Heart left ventricle (tissue), 16 donors: ENCODE measurements around the gene KIF20B. TPM values are rescaled to one million over a fixed set of nuclear protein-coding genes. Genes with fewer than 3 reads are reported as not detected.

Experiments used
- ATAC-seq, 4 donors: fragments of 200-7000 bp; cut with Tn5 transposase; one replicate each; pipeline ENCODE4 v1.9.1; 2020 to 2022; ENCODE audit warnings: moderate library complexity in 4 of 4, mild to moderate bottlenecking in 3 of 4, moderate number of reproducible peaks in 1 of 4
- DNase-seq, 5 donors: peaks; one replicate each; pipeline ENCODE4 v3.0.0-alpha.2; 2020
- H3K27ac ChIP-seq, 12 donors: fragments of 200-600 bp; sonication (generic) in 4 of 12; one replicate each; pipeline versions ENCODE4 v1.5.0 to v1.8.0; 2016 to 2022; ENCODE audit warnings: mild to moderate bottlenecking in 2 of 12
- H3K27me3 ChIP-seq, 9 donors: fragments of 200-600 bp; sonication (generic) in 2 of 9; one replicate each; pipeline versions ENCODE4 v1.5.1 to v1.8.0; 2016 to 2022; ENCODE audit warnings: mild to moderate bottlenecking in 3 of 9
- H3K36me3 ChIP-seq, 9 donors: fragments of 200-600 bp; sonication (generic) in 2 of 9; one replicate each; pipeline versions ENCODE4 v1.5.0 to v1.8.0; 2018 to 2022; ENCODE audit warnings: mild to moderate bottlenecking in 2 of 9
- H3K4me1 ChIP-seq, 12 donors: fragments of 200-600 bp; sonication (generic) in 4 of 12; one replicate each; pipeline versions ENCODE4 v1.5.0 to v1.8.0; 2016 to 2022; ENCODE audit warnings: mild to moderate bottlenecking in 3 of 12
- H3K4me3 ChIP-seq, 12 donors: fragments of 200-600 bp; sonication (generic) in 4 of 12; one replicate each; pipeline versions ENCODE4 v1.5.0 to v1.8.0; 2017 to 2022; ENCODE audit warnings: mild to moderate bottlenecking in 9 of 12, moderate library complexity in 4 of 12
- H3K9me3 ChIP-seq, 12 donors: fragments of 200-600 bp; sonication (generic) in 4 of 12; one replicate each; pipeline versions ENCODE4 v1.5.0 to v1.8.0; 2016 to 2022; ENCODE audit warnings: mild to moderate bottlenecking in 1 of 12
- POLR2A ChIP-seq, 2 donors: fragments of 450-650 bp; IDR thresholded peaks; one replicate each; pipeline ENCODE4 v1.6.1; 2017; ENCODE audit warnings: antibody characterized with exemption in 2 of 2, mild to moderate bottlenecking in 2 of 2, moderate library complexity in 2 of 2
- WGBS, 4 donors: extraction: QIAGEN DNeasy Blood & Tissue Kit in 2 of 4; methylation state at CpG; one replicate each; pipeline versions ENCODE4 v1.1.5 to v1.1.7; 2013 to 2018; 5-methylcytosine and 5-hydroxymethylcytosine counted together
- intact Hi-C, 10 donors: fragments of 100-400 bp; cut with DNase I; formaldehyde crosslinking; loops; one replicate each; pipeline versions ENCODE4 v1.11.1 to v1.14.2; 2022
- polyA plus RNA-seq, 2 donors: library from polyadenylated mRNA; stranded (reverse); fragments of 200-250 nt; gene quantifications; one replicate each; pipeline ENCODE4 v1.2.3, GENCODE V29; 2013
- total RNA-seq, 9 donors: library from RNA; depleted of rRNA in 2 of 9; stranded (reverse); fragments of >200 nt in 2 of 9; fragmentation: NEBNext Ultra II Directional in 3 of 9; extraction: Animal tissue kit (Norgen Biotek cat#: 25700) in 3 of 9; gene quantifications; one replicate each; pipeline versions ENCODE4 v1.1.0 to v1.2.4, GENCODE V29; 2016 to 2023
- TF ChIP-seq, protein P1 (sequence below), 12 donors: fragments of 200-600 bp; sonication (generic) in 4 of 12; IDR thresholded peaks; one replicate each; pipeline versions ENCODE4 v1.5.0 to v1.8.0; 2018 to 2022; ENCODE audit warnings: antibody characterized with exemption in 12 of 12, mild to moderate bottlenecking in 5 of 12
- donor health status: ischemic (EF 13 %, LVEDD 7.1; RV severe dilation, severe dysfunction).
- donor health status: healthy with polysubstance abuse.
- donor health status: DM: no; HTN: yes; CAD: no.
- donor health status: DM: no; HTN: no; CAD: no.
- donor health status: ischemic (EF 25% LVEDD 6.9; RV normal size, moderate dysfunction).
- donor health status: ischemic (EF 25% LVEDD 5.7; RV mildly dilated, moderate dysfunction).
- donor health status: healthy.
- donor health status: DM: yes; HTN: yes; CAD: no.
- donor health status: ischemic (EF 35%, LVEDD 5.7; RV mildly dilated, moderate dysfunction).
- donor health status: nonischemic (EF 11% LVEDD 7.7; RV severe dilation, severe dysfunction).
- donor health status: DM: yes; HTN: yes; CAD: no.
- donor health status: PGD.
- donor health status: ischemic (EF 29% LVEDD 5.4; RV normal size, mild dysfunction).
- donor health status: nonischemic (EF 23%, LVEDD 6.1; RV moderate dilation, normal function).

The KIF20B gene
- total and polyA plus RNA-seq, 11 donors: 0.50 to 8.6 (median 2.2) TPM

DNA sequence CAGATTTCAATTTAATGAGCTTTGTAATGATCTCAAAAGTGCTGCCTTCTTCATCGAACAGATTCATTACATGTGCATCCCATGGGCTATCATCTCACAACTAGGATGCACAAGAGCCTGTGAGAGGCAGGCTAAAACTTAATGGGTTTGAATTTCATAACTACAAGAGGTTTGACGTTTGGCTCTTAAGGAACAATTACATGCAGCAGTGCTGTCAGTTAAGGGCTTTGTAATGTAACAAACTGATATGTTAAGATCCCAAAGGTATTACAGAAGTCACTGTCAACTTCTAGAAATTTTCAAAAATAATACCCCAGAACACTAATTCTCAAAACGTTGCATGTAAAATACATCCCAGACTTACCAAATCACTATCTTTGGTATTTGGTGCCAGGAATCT, 33.2 kb downstream of the KIF20B start:
- Histone ChIP-seq H3K27me3 (no peaks in the 10 kb centered on the region), H3K9me3 (no peaks in the 10 kb centered on the region), H3K4me1 (peaks cover 0 to 8% (median 0%) of the 10 kb centered on the region in 12 donors), H3K36me3 (peaks cover 0 to 10% (median 0%) of the 10 kb centered on the region in 9 donors), H3K4me3 (no peak overlapping the region), H3K27ac (no peak overlapping the region)
- ATAC-seq (no peak), DNase-seq (no peak)
- TF ChIP-seq, protein P1, sequence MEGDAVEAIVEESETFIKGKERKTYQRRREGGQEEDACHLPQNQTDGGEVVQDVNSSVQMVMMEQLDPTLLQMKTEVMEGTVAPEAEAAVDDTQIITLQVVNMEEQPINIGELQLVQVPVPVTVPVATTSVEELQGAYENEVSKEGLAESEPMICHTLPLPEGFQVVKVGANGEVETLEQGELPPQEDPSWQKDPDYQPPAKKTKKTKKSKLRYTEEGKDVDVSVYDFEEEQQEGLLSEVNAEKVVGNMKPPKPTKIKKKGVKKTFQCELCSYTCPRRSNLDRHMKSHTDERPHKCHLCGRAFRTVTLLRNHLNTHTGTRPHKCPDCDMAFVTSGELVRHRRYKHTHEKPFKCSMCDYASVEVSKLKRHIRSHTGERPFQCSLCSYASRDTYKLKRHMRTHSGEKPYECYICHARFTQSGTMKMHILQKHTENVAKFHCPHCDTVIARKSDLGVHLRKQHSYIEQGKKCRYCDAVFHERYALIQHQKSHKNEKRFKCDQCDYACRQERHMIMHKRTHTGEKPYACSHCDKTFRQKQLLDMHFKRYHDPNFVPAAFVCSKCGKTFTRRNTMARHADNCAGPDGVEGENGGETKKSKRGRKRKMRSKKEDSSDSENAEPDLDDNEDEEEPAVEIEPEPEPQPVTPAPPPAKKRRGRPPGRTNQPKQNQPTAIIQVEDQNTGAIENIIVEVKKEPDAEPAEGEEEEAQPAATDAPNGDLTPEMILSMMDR (IDR thresholded peaks at IDR 0.05): no peak
- TF ChIP-seq POLR2A (IDR thresholded peaks at IDR 0.05): no peak
- 70 to 86% (median 84%) methylated on average over 3 of the region's 3 CpGs for WGBS, 4 donors
- intact Hi-C loops: no loop called here

DNA sequence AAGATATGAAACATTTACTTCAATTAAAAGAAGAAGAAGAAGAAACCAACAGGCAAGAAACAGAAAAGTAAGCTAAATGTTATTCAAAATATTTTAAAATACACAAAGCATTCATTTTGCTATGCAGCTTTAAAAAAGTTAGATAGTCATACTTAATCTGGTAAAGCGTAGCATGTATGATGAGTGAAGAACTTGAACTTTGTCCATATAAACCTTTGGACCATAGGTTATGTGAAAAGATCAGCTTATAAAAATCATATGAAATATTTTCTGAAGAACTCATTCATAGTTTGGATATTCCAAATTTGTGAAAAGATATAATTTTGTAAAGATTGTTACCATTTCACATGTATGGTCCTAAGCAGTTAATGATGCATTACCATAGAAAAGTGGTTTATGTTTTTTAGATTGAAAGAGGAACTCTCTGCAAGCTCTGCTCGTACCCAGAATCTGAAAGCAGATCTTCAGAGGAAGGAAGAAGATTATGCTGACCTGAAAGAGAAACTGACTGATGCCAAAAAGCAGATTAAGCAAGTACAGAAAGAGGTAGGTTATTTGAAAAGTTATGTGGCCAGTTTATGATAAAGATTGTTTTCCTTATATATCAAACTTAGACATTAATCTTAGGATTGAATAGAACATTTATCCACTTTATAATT, 37.3 kb downstream of the KIF20B start:
- intact Hi-C loops: no loop called here
- ATAC-seq: no peak
- WGBS, 4 donors: 48 to 87% (median 68%) methylated on average over 2 of the region's 2 CpGs

DNA sequence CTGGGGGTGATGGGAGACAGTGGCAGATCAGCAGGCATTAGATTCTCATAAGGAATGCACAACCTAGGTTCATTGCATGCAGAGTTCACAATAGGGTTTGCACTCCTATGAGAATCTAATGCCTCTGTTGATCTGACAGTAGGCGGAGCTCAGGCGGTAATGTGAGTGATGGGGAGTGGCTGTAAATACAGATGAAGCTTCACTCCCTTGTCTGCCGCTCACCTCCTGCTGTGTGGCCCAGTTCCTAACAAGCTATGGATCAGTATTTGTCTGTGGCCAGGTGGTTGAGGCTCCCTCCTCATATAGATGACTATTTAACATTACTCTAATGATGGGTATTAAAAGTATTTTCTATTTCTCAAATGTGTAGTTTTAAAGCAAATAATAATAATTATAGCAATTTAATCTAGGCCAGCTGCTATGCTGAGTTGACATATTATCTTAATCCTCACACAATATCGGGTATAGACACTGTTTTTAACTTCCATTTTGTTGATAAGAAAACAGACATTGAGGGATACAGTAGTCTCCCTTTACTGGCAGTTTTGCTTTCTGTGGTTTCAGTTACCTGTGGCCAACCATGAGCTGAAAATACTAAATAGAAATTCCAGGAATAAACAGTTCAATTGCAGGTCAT, 39.9 kb downstream of the KIF20B start:
- DNase-seq (no peak), ATAC-seq (no peak)
- no peaks in the 10 kb centered on the region for H3K27me3 ChIP-seq
- WGBS, 4 donors: 93 to 97% (median 96%) methylated on average over 4 of the region's 4 CpGs
- H3K4me1 ChIP-seq: peaks cover 0 to 8% (median 0%) of the 10 kb centered on the region in 12 donors
- TF ChIP-seq, protein P1 (IDR thresholded peaks at IDR 0.05): no peak
- no peak for TF ChIP-seq POLR2A (IDR thresholded peaks at IDR 0.05)
- no peak overlapping the region for H3K4me3 ChIP-seq
- no peaks in the 10 kb centered on the region for H3K9me3 ChIP-seq
- no peak overlapping the region for H3K27ac ChIP-seq
- peaks cover 0 to 8% (median 5%) of the 10 kb centered on the region in 9 donors for H3K36me3 ChIP-seq
- intact Hi-C loops: no loop called here

More for the DNA sequence above, 37.3 kb downstream of the KIF20B start:
- no peak overlapping the region for H3K4me3 ChIP-seq
- no peak for DNase-seq
- TF ChIP-seq POLR2A (IDR thresholded peaks at IDR 0.05): no peak
- TF ChIP-seq, protein P1 (IDR thresholded peaks at IDR 0.05): no peak
- peak overlapping the region in 1 of 12 donors; percentile 79 for H3K27ac ChIP-seq
- no peaks in the 10 kb centered on the region for H3K27me3 ChIP-seq
- peaks cover 0 to 8% (median 0%) of the 10 kb centered on the region in 12 donors for H3K4me1 ChIP-seq
- H3K36me3 ChIP-seq: peaks cover 0 to 8% (median 0%) of the 10 kb centered on the region in 9 donors
- H3K9me3 ChIP-seq: no peaks in the 10 kb centered on the region

DNA sequence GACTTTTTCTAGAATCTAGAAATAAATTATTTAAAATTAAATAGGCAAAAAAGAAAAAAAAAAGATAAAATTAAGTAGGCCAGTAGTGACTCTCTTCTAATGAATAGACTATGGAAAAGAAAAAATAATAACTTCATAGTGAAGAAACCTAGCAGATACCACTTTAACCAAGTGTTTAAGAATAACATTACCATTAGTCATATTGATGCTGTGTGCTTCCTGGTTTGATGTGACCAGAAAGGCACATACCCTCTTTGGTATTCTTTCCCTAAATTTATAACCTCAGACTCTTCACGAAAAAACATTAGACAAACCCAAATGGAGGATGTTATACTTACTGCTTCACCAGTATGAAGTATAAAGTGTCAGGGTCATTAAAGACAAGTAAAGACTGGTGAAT, 42.6 kb downstream of the KIF20B start:
- DNase-seq (no peak), ATAC-seq (no peak)
- no peak for TF ChIP-seq POLR2A (IDR thresholded peaks at IDR 0.05)
- TF ChIP-seq, protein P1 (IDR thresholded peaks at IDR 0.05): no peak
- WGBS, 4 donors: 43 to 97% (median 96%) methylated on average over 1 of the region's 1 CpG
- Histone ChIP-seq H3K4me3 (no peak overlapping the region), H3K9me3 (no peaks in the 10 kb centered on the region), H3K4me1 (no peaks in the 10 kb centered on the region), H3K27ac (no peak overlapping the region), H3K27me3 (no peaks in the 10 kb centered on the region), H3K36me3 (peaks cover 0 to 7% (median 0%) of the 10 kb centered on the region in 9 donors)
- intact Hi-C loops: no loop called here
